ENCODE results near the gene ABHD15. TPM values are rescaled to one million over a fixed set of nuclear protein-coding genes. Genes with fewer than 3 reads are reported as not detected.

The ABHD15 gene
- total RNA-seq, 3 donors from 2014 or later = 7.9 to 29.3 (median 9.8) TPM

DNA sequence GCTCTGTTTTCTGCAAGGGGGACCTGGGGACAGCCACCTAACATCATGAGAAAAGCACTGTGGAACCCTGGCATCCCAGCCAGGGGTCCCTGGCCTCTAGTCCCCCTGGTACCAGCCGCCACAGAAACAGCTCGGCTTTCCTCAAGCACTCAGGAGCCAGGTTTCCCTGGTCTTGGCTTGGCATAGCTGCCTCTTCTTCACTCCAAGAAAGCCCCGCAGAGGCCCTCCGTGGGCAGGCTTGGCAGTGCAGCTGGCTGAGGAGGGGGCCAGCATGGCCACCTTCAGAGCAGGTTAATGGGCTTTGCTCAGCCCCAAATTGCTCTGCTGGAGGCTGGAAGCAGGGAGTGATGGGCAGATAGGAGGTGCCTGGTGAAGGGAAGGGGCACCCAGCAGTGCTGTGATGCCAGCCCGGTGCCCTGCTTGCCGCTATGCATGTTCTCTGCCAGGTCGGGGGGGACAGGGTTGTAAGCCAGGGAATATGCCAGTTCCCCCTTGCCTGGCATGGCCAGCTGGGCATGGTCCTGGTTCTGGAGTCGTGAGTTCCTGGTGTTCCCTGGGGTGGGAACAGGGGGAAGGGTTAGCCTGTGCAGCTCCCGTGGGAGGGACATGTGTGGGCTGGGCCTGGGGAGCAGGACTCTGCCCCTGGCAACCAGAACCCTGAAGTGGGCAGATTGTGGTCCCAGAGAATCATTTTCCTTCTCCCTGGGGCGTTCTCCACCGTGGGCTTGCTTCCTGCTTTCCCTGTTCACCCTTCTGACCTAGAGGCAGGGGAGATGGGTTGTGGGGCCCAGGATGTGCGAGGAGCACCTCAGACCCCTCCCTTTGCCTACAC lies 29.3 kb upstream of the ABHD15 start:
- H3K36me3 ChIP-seq = no peaks in the 10 kb centered on the region
- peaks cover 7 to 16% of the 10 kb centered on the region in 2 donors for H3K4me1 ChIP-seq
- DNase-seq (ENCODE audit: low spot score in 2 of 2) = no peak
- no peaks in the 10 kb centered on the region for H3K9me3 ChIP-seq
- H3K27ac ChIP-seq = peak overlapping the region in 1 of 2 donors; percentile 52
- no peaks in the 10 kb centered on the region for H3K27me3 ChIP-seq
- intact Hi-C loops (cut with DNase I; ENCODE audit: low total_unique reads) = no loop called here
- TF ChIP-seq, protein P1, sequence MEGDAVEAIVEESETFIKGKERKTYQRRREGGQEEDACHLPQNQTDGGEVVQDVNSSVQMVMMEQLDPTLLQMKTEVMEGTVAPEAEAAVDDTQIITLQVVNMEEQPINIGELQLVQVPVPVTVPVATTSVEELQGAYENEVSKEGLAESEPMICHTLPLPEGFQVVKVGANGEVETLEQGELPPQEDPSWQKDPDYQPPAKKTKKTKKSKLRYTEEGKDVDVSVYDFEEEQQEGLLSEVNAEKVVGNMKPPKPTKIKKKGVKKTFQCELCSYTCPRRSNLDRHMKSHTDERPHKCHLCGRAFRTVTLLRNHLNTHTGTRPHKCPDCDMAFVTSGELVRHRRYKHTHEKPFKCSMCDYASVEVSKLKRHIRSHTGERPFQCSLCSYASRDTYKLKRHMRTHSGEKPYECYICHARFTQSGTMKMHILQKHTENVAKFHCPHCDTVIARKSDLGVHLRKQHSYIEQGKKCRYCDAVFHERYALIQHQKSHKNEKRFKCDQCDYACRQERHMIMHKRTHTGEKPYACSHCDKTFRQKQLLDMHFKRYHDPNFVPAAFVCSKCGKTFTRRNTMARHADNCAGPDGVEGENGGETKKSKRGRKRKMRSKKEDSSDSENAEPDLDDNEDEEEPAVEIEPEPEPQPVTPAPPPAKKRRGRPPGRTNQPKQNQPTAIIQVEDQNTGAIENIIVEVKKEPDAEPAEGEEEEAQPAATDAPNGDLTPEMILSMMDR (IDR thresholded peaks at IDR 0.05) = no peak
- TF ChIP-seq POLR2AphosphoS5 (IDR thresholded peaks at IDR 0.05) (no peak), POLR2A (IDR thresholded peaks at IDR 0.05) (no peak)
- no peak overlapping the region for H3K4me3 ChIP-seq

DNA sequence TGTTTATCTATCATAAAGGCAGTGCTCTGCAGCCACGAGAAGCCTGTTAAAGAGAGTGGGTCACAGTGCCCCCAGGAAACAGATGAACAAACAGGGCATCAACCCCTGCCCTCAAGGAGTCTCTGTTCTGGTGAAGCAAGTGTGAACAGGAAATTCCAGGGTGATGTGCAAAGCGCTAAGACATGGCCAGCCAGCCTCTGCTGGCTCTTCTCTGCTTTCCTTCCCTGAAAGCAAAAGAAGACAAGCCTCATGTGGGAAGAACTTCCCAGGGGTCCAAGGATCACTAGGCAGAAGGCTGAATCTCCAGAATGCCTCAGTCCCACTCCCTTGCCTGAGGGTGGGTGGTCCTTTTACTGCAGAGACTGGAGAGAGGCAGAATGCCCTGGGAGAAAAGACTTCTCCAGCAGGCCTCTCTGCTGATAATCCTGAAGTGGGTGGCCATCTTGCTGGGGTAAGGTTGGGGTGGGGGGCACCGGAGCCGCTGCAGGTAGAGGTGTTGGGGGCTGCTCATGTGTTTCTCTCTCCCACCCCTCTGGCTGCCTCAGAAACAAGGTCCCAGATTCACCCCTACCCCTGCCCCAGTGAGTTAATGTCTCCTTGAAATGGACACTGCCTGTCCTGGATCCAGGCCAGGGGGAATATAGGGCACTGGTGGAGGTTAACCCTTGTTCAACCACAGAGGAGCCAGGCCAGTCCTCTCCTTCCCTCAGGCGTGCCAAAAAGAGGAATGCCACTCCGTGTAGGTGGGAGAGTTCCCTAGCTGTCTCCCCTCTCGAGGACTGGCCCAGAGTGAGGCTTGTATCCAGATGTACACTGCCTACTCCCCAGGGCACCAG lies 28.5 kb upstream of the ABHD15 start:
- H3K4me3 ChIP-seq = no peak overlapping the region
- TF ChIP-seq POLR2AphosphoS5 (IDR thresholded peaks at IDR 0.05) (no peak), POLR2A (IDR thresholded peaks at IDR 0.05) (no peak)
- TF ChIP-seq, protein P1 (IDR thresholded peaks at IDR 0.05) = no peak
- intact Hi-C loops (cut with DNase I; ENCODE audit: low total_unique reads) = no loop called here

DNA sequence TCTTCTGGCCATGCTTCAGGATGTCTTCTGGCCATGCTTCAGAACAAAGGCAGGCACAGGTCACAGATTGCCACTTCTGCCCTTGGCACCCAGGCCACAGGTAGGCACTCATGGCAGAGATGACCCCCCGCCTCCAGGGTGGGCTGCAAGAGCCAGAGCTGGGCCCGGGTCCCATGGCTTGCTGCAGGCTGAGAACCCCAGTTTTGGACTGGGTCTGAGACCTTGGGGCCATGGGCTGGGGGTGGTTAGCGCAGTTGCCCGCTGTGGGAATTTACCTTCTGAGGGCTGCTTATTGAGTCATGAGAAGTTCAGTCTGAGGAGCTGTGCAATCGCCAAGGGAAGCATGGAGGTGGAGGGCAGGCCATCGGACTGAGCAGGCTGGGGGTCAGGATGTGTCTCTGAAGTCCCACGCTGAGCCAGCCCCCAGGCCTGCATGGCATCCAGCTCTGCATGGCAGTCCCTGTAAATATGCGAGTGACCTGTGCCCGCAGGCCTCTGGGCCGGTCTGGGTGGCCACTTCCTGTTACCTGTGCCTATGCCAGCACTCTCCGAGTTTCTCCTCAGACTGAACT lies 27.8 kb upstream of the ABHD15 start:
- Histone ChIP-seq H3K27me3 (no peaks in the 10 kb centered on the region), H3K4me3 (peak overlapping the region in 1 of 3 donors; percentile 94), H3K36me3 (no peaks in the 10 kb centered on the region), H3K9me3 (no peaks in the 10 kb centered on the region), H3K27ac (no peak overlapping the region), H3K4me1 (peaks cover 7 to 28% of the 10 kb centered on the region in 2 donors)
- no peak for DNase-seq (ENCODE audit: low spot score in 2 of 2)
- intact Hi-C loops (cut with DNase I; ENCODE audit: low total_unique reads) = no loop called here
- TF ChIP-seq, protein P1 (IDR thresholded peaks at IDR 0.05) = no peak
- TF ChIP-seq POLR2AphosphoS5 (IDR thresholded peaks at IDR 0.05) (no peak), POLR2A (IDR thresholded peaks at IDR 0.05) (no peak)

More for the DNA sequence above, 28.5 kb upstream of the ABHD15 start:
- peaks cover 7 to 24% of the 10 kb centered on the region in 2 donors for H3K4me1 ChIP-seq
- H3K9me3 ChIP-seq = no peaks in the 10 kb centered on the region
- no peaks in the 10 kb centered on the region for H3K27me3 ChIP-seq
- no peaks in the 10 kb centered on the region for H3K36me3 ChIP-seq
- DNase-seq (ENCODE audit: low spot score in 2 of 2) = no peak
- H3K27ac ChIP-seq = peak overlapping the region in 1 of 2 donors; percentile 52

DNA sequence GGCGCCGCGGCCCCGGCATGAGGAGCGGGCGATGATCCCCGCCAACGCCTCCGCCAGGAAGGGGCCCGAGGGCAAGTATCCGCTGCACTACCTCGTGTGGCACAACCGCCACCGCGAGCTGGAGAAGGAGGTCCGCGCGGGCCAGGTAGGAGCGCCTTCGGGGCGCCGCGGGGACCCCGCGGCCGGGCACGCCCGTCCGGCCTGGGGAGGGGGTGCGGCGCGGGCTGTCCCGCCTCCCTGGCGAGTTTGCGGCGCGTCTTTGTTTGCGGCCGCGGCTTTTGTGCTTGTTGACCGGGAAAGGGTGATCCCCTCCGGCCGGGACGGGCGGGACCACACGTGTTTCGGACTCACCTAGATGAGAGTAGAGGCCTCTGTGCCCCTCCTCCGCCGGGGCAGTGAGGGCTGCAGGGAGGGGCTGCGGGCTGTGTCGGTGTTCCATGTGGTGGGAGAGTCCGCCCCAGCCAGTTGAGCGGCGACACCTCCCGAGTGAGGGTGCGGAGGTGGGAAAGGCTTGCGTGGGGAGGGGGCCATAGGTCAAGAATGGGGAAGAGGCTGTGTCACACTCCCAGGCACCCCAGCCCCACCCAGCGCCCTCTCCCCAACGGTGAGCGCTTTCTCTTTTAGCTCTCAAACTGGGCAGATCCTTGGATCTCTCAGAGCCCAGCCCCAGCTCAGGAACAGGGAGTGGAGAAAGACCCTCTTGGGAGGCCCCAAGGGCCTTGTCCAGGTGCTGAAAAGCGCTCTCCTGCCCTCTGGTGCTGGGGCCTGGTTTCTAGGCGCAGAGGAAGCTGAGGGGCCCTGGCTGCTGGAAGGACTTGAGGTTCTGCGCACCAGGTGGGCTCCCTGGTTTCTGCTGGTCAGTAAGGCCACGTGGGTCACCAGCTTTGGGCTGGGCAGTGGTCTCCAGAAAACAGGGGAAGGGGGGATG lies 27.0 kb upstream of the ABHD15 start:
- H3K27ac ChIP-seq = no peak overlapping the region
- DNase-seq (ENCODE audit: low spot score in 2 of 2) = no peak
- peaks cover 7 to 28% of the 10 kb centered on the region in 2 donors for H3K4me1 ChIP-seq

More for the DNA sequence above, 27.0 kb upstream of the ABHD15 start:
- TF ChIP-seq POLR2A (IDR thresholded peaks at IDR 0.05) (no peak), POLR2AphosphoS5 (IDR thresholded peaks at IDR 0.05) (no peak)
- TF ChIP-seq, protein P1 (IDR thresholded peaks at IDR 0.05) = no peak
- H3K36me3 ChIP-seq = no peaks in the 10 kb centered on the region
- H3K27me3 ChIP-seq = no peaks in the 10 kb centered on the region
- no peaks in the 10 kb centered on the region for H3K9me3 ChIP-seq
- peak overlapping the region; percentile 70 to 94 (median 78) for H3K4me3 ChIP-seq
- intact Hi-C loops (cut with DNase I; ENCODE audit: low total_unique reads) = no loop called here
